Measurements from ENCODE around the gene BCL6B.
"Not testable (repeated sequence)": the region's sequence is repeated elsewhere in the genome, so short reads cannot be mapped to it uniquely, and the experiment has no call there.

GRCh38 chr17:6979440-6979839 is 43.4 kb upstream of the BCL6B start:
- TF ChIP-seq, protein P1, sequence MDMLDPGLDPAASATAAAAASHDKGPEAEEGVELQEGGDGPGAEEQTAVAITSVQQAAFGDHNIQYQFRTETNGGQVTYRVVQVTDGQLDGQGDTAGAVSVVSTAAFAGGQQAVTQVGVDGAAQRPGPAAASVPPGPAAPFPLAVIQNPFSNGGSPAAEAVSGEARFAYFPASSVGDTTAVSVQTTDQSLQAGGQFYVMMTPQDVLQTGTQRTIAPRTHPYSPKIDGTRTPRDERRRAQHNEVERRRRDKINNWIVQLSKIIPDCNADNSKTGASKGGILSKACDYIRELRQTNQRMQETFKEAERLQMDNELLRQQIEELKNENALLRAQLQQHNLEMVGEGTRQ (IDR thresholded peaks at IDR 0.05; ENCODE audit: low read depth, low read length) = not testable (repeated sequence)
- not testable (repeated sequence) for TF ChIP-seq MAZ (IDR thresholded peaks at IDR 0.05; ENCODE audit: borderline replicate concordance, low read depth, low read length); CTCF (conservative IDR thresholded peaks at IDR 0.05; ENCODE audit: low read depth, low read length); CHD1 (IDR thresholded peaks at IDR 0.05; ENCODE audit: low read depth, low read length); RAD21 (IDR thresholded peaks at IDR 0.05; ENCODE audit: low read length); POLR2A (IDR thresholded peaks at IDR 0.05; ENCODE audit: low read depth, low read length); CEBPB (IDR thresholded peaks at IDR 0.05; ENCODE audit: low read depth, low read length); RCOR1 (IDR thresholded peaks at IDR 0.05; ENCODE audit: insufficient replicate concordance, low read length); SMC3 (IDR thresholded peaks at IDR 0.05; ENCODE audit: low read depth, low read length); FOS (IDR thresholded peaks at IDR 0.05; ENCODE audit: low read depth, low read length); BHLHE40 (IDR thresholded peaks at IDR 0.05; ENCODE audit: low read depth, low read length); NFE2L2 (IDR thresholded peaks at IDR 0.05; ENCODE audit: low read depth, low read length); MXI1 (IDR thresholded peaks at IDR 0.05; ENCODE audit: borderline replicate concordance, low read depth, low read length)
